Esophagus mucosa (tissue), 1 donor: ENCODE data around the gene TRPM2. TPM values are rescaled to one million over a fixed set of nuclear protein-coding genes. Genes with fewer than 3 reads are reported as not detected.

Experiments
- ATAC-seq: fragments of 200-7000 bp; cut with Tn5 transposase; one replicate; pipeline ENCODE4 v1.9.1; 2020
- total RNA-seq: library from RNA; stranded (reverse); gene quantifications from one replicate; pipeline ENCODE4 v1.2.4, GENCODE V29; 2023
- donor health status: DM: yes; HTN: yes; CAD: no.

The TRPM2 gene
- total RNA-seq, 1 donor from 2014 or later, result 1.2 TPM

DNA sequence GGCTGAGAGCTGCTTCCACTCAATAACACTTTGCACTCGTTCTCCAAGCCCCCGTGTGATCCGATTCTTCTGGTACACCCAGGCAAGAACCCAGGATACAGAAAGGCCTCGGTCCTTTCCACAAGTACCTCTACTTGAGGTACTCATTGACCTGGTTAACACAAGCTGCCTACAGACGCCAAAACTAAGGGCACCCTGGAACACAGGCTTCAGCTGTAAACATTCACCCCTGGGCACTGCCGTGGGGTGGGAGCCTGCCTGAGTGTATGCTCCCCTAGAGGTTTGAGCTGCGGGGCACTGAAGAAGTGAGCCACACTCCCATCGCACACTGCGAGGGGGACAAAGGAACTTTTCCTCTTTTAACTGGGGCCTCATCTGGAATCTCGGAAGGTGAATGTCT lies 132.4 kb downstream of the TRPM2 start:
- ATAC-seq, result no peak

DNA sequence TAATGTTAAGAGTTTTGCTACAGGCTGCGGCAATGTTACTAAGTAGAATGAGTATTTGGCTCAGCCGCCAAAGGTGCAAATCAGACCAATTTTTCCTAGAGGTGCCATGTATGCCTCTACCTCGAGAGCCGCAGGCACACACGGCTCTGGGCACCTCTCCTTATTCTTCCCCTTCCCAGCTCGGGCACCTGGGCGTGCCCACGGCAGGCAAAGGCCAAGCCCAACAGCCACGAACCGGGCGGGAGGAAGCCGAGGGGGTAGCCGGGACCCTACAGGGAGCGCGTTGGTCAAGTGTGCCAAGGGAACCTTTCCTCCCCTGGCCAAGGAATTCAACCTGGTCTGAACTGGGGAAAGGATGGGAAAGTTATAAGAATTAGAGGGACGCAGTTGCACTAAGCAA lies 132.9 kb downstream of the TRPM2 start:
- ATAC-seq, result no peak

DNA sequence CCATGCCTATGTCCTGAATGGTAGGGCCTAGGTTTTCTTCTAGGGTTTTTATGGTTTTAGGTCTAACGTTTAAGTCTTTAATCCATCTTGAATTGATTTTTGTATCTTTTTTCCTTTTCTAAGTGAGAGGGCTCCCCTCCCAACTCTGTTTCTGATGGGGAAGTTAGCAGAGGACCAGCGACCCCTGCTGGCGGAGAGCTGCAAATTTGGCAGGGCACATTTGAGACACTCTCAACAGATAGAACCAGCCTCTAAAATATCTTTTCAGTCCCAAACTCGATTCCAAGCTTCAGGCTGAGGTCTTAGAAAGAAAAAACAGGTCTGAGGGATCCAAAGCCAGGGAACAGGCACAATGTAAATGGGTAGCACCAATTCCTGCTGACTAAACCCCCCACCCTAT lies 134.4 kb downstream of the TRPM2 start:
- ATAC-seq, result no peak

DNA sequence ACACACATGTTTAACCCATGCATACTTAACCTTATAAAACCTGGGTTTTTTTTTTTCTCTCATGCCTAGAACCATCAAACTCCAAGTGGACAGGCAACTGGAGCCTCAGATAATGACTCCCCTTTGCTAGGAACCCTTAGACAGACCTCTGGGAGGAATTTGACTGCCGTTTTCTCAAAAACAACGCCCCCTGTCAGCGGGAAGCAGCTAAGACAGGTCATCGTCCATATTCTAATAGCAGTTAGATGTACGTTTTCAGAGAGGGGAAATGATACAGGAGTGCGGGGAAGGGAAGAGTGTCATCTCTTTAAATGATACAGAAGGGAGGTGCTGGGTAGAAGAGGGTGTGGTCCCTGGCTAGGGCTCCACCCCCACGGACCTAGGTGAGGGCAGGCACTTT lies 136.5 kb downstream of the TRPM2 start:
- no peak for ATAC-seq

DNA sequence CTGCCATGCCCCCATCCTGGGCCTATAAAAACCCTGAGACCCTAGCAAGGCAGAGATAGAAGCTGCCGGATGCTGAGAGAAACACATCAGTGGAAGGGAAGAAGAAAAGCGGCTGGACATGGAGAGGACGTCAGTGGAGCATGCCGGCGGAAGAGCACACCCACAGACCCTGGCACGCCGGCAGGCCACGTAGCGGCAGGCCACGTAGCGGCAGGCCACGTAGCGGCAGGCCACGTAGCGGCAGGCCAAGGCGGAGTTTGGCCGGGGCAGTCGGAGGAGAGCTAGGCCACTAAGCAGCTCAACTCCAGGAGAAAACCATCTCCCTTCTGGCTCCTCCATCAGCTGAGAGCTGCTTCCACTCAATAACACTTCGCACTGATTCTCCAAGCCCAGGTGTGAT lies 137.0 kb downstream of the TRPM2 start:
- no peak for ATAC-seq

DNA sequence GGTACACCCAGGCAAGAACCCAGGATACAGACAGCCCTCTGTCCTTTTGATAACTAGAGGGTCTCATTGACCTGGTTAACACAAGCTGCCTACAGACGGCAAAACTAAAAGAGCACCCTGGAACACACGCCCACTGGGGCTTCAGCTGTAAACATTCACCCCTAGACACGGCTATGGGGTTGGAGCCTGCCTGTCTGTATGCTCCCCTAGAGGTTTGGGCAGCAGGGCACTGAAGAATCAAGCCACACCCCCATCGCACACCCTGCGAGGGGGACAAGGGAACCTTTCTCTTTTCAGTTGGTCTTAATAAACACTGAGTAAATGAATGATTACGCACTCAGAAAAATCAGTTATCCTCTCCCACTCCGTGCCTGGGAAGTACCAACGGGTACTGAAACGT lies 137.4 kb downstream of the TRPM2 start:
- no peak for ATAC-seq

Other genes with a start within 250 kb of the TRPM2 start
- gene PWP2, start 246.2 kb upstream of the TRPM2 start, total RNA-seq, result 2.5 TPM
- 3.3 TPM for gene GATD3, start 219.9 kb upstream of the TRPM2 start, total RNA-seq
- 2.6 TPM for gene ICOSLG, start 112.7 kb upstream of the TRPM2 start, total RNA-seq
- gene DNMT3L, start 91.7 kb upstream of the TRPM2 start, total RNA-seq, result not detected
- gene AIRE, start 67.7 kb upstream of the TRPM2 start, total RNA-seq, result not detected
- gene PFKL, start 53.6 kb upstream of the TRPM2 start, total RNA-seq, result 104 TPM
- gene CFAP410, start 14.2 kb upstream of the TRPM2 start, total RNA-seq, result 7.1 TPM
- gene LRRC3, start 101.9 kb downstream of the TRPM2 start, total RNA-seq, result 0.72 TPM
- gene KRTAP10-1, start 186.6 kb downstream of the TRPM2 start, total RNA-seq, result not detected
- not detected for gene KRTAP10-2, start 197.9 kb downstream of the TRPM2 start, total RNA-seq
- gene KRTAP10-3, start 205.2 kb downstream of the TRPM2 start, total RNA-seq, result not detected
- gene KRTAP10-4, start 220.1 kb downstream of the TRPM2 start, total RNA-seq, result not detected
- not detected for gene KRTAP10-5, start 227.0 kb downstream of the TRPM2 start, total RNA-seq
- not detected for gene KRTAP10-6, start 238.9 kb downstream of the TRPM2 start, total RNA-seq
- not detected for gene KRTAP10-7, start 247.0 kb downstream of the TRPM2 start, total RNA-seq